Measurements from ENCODE around the gene AGBL4.

AGBL4 gene

GRCh38 chr1:48923116-48923515 lies 1100.6 kb downstream of the AGBL4 start:
- no peaks in the 10 kb centered on the region for H3K36me3 ChIP-seq (ENCODE audit: insufficient read depth, low read length)

GRCh38 chr1:48920851-48921250 lies 1102.9 kb downstream of the AGBL4 start:
- Histone ChIP-seq H3K27ac (ENCODE audit: low read length) (no peak overlapping the region), H3K79me2 (ENCODE audit: insufficient read depth, low read length) (no peaks in the 10 kb centered on the region), H3K27me3 (ENCODE audit: insufficient read depth, low read length, poor library complexity) (peaks cover 4% of the 10 kb centered on the region), H3K4me2 (ENCODE audit: insufficient read depth, low read length) (no peak overlapping the region), H3K9me3 (ENCODE audit: insufficient read depth, low read length, severe bottlenecking) (no peaks in the 10 kb centered on the region), H4K20me1 (ENCODE audit: insufficient read depth, low read length) (no peaks in the 10 kb centered on the region), H3K9ac (ENCODE audit: low read depth, low read length) (no peak overlapping the region), H3K36me3 (ENCODE audit: insufficient read depth, low read length) (no peaks in the 10 kb centered on the region), H3K4me3 (ENCODE audit: low read depth in 1 of 2, low read length in 2 of 2) (no peak overlapping the region), H2AFZ (ENCODE audit: low read depth, low read length) (no peak overlapping the region), H3K4me1 (ENCODE audit: insufficient read depth, low read length) (no peaks in the 10 kb centered on the region)
- no peak for TF ChIP-seq EZH2 (IDR thresholded peaks at IDR 0.05; ENCODE audit: borderline replicate concordance, low read depth, low read length, severe bottlenecking)
- TF ChIP-seq CTCF (IDR thresholded peaks at IDR 0.05; ENCODE audit: borderline replicate concordance, extremely low read depth, low read length, poor library complexity, severe bottlenecking) = no peak
- ATAC-seq (ENCODE audit: insufficient read depth, low read depth) = no peak
- no peak for DNase-seq

More at GRCh38 chr1:48923116-48923515, 1100.6 kb downstream of the AGBL4 start:
- H3K4me3 ChIP-seq (ENCODE audit: low read depth in 1 of 2, low read length in 2 of 2) = no peak overlapping the region
- TF ChIP-seq EZH2 (IDR thresholded peaks at IDR 0.05; ENCODE audit: borderline replicate concordance, low read depth, low read length, severe bottlenecking) = no peak
- TF ChIP-seq CTCF (IDR thresholded peaks at IDR 0.05; ENCODE audit: borderline replicate concordance, extremely low read depth, low read length, poor library complexity, severe bottlenecking) = no peak
- no peaks in the 10 kb centered on the region for H4K20me1 ChIP-seq (ENCODE audit: insufficient read depth, low read length)
- no peaks in the 10 kb centered on the region for H3K9me3 ChIP-seq (ENCODE audit: insufficient read depth, low read length, severe bottlenecking)
- no peak for DNase-seq
- no peak overlapping the region for H2AFZ ChIP-seq (ENCODE audit: low read depth, low read length)
- no peaks in the 10 kb centered on the region for H3K27me3 ChIP-seq (ENCODE audit: insufficient read depth, low read length, poor library complexity)
- H3K9ac ChIP-seq (ENCODE audit: low read depth, low read length) = no peak overlapping the region
- H3K4me2 ChIP-seq (ENCODE audit: insufficient read depth, low read length) = no peak overlapping the region
- no peaks in the 10 kb centered on the region for H3K79me2 ChIP-seq (ENCODE audit: insufficient read depth, low read length)
- H3K27ac ChIP-seq (ENCODE audit: low read length) = no peak overlapping the region
- ATAC-seq (ENCODE audit: insufficient read depth, low read depth) = no peak
- no peaks in the 10 kb centered on the region for H3K4me1 ChIP-seq (ENCODE audit: insufficient read depth, low read length)

- no peak for ATAC-seq (ENCODE audit: insufficient read depth, low read depth)
- H2AFZ ChIP-seq (ENCODE audit: low read depth, low read length) = no peak overlapping the region
- DNase-seq = no peak
Measured at GRCh38 chr1:48917901-48918603, 1105.7 kb downstream of the AGBL4 start.

GRCh38 chr1:48917070-48917454 lies 1106.7 kb downstream of the AGBL4 start:
- no peaks in the 10 kb centered on the region for H4K20me1 ChIP-seq (ENCODE audit: insufficient read depth, low read length)
- H3K9ac ChIP-seq (ENCODE audit: low read depth, low read length) = no peak overlapping the region
- H3K4me3 ChIP-seq (ENCODE audit: low read depth in 1 of 2, low read length in 2 of 2) = no peak overlapping the region
- H3K9me3 ChIP-seq (ENCODE audit: insufficient read depth, low read length, severe bottlenecking) = no peaks in the 10 kb centered on the region
- H3K36me3 ChIP-seq (ENCODE audit: insufficient read depth, low read length) = no peaks in the 10 kb centered on the region
- no peaks in the 10 kb centered on the region for H3K4me1 ChIP-seq (ENCODE audit: insufficient read depth, low read length)
- no peak overlapping the region for H3K27ac ChIP-seq (ENCODE audit: low read length)
- no peaks in the 10 kb centered on the region for H3K79me2 ChIP-seq (ENCODE audit: insufficient read depth, low read length)
- no peak for TF ChIP-seq EZH2 (IDR thresholded peaks at IDR 0.05; ENCODE audit: borderline replicate concordance, low read depth, low read length, severe bottlenecking)
- no peak for TF ChIP-seq CTCF (IDR thresholded peaks at IDR 0.05; ENCODE audit: borderline replicate concordance, extremely low read depth, low read length, poor library complexity, severe bottlenecking)
- no peak overlapping the region for H3K4me2 ChIP-seq (ENCODE audit: insufficient read depth, low read length)
- no peak overlapping the region for H2AFZ ChIP-seq (ENCODE audit: low read depth, low read length)
- H3K27me3 ChIP-seq (ENCODE audit: insufficient read depth, low read length, poor library complexity) = peaks cover 4% of the 10 kb centered on the region
- ATAC-seq (ENCODE audit: insufficient read depth, low read depth) (no peak), DNase-seq (no peak)

More at GRCh38 chr1:48917901-48918603, 1105.7 kb downstream of the AGBL4 start:
- no peaks in the 10 kb centered on the region for H3K9me3 ChIP-seq (ENCODE audit: insufficient read depth, low read length, severe bottlenecking)
- H3K27ac ChIP-seq (ENCODE audit: low read length) = no peak overlapping the region
- no peak overlapping the region for H3K9ac ChIP-seq (ENCODE audit: low read depth, low read length)
- no peak overlapping the region for H3K4me3 ChIP-seq (ENCODE audit: low read depth in 1 of 2, low read length in 2 of 2)
- no peak for TF ChIP-seq EZH2 (IDR thresholded peaks at IDR 0.05; ENCODE audit: borderline replicate concordance, low read depth, low read length, severe bottlenecking)
- H4K20me1 ChIP-seq (ENCODE audit: insufficient read depth, low read length) = no peaks in the 10 kb centered on the region
- no peaks in the 10 kb centered on the region for H3K36me3 ChIP-seq (ENCODE audit: insufficient read depth, low read length)
- H3K27me3 ChIP-seq (ENCODE audit: insufficient read depth, low read length, poor library complexity) = peaks cover 4% of the 10 kb centered on the region
- no peaks in the 10 kb centered on the region for H3K4me1 ChIP-seq (ENCODE audit: insufficient read depth, low read length)
- no peak overlapping the region for H3K4me2 ChIP-seq (ENCODE audit: insufficient read depth, low read length)
- H3K79me2 ChIP-seq (ENCODE audit: insufficient read depth, low read length) = no peaks in the 10 kb centered on the region
